Gastroesophageal sphincter (tissue), 3 donors: Measurements from ENCODE around the gene B4GALNT3.

Experiments used
- CTCF ChIP-seq, 4 experiments: fragments of 200-600 bp in 2 of 4; fragments of 450-650 bp in 2 of 4; sonication (generic) in 1 of 4; IDR thresholded peaks; one replicate each; pipeline ENCODE4 v1.5.1; 2017 to 2019; ENCODE audit warnings: antibody characterized with exemption in 4 of 4, mild to moderate bottlenecking in 2 of 4, moderate library complexity in 2 of 4
- EP300 ChIP-seq: sonication (generic); formaldehyde crosslinking; IDR thresholded peaks from one replicate; pipeline ENCODE4 v1.6.1; 2017; ENCODE audit warnings: antibody characterized with exemption, mild to moderate bottlenecking
- POLR2A ChIP-seq, 2 donors: fragments of 450-650 bp; IDR thresholded peaks; one replicate each; pipeline ENCODE4 v1.6.1; 2017; ENCODE audit warnings: antibody characterized with exemption in 2 of 2, mild to moderate bottlenecking in 2 of 2, moderate library complexity in 1 of 2

- TF ChIP-seq CTCF (IDR thresholded peaks at IDR 0.05) (no peak), POLR2A (IDR thresholded peaks at IDR 0.05) (no peak), EP300 (no peak)
These were observed 125.6 kb downstream of the B4GALNT3 start for GRCh38 chr12:585062-586061.
